UCSD-AML1 (cell line): ENCODE results near the gene PRR4.

Experiments
- DNase-seq: peaks from one replicate; lab custom pipeline; 2025; ENCODE audit not compliant: unreplicated experiment; lab: John Stamatoyannopoulos, UW

PRR4 gene

GRCh38 chr12:10802587-10802986 is 46.7 kb downstream of the PRR4 start, which contains the start of gene TAS2R7:
Gene TAS2R7, minus strand, starts transcription at chr12:10802627. Its CDS starts 57 bp downstream, at chr12:10802570.
- DNase-seq: no peak

DNA sequence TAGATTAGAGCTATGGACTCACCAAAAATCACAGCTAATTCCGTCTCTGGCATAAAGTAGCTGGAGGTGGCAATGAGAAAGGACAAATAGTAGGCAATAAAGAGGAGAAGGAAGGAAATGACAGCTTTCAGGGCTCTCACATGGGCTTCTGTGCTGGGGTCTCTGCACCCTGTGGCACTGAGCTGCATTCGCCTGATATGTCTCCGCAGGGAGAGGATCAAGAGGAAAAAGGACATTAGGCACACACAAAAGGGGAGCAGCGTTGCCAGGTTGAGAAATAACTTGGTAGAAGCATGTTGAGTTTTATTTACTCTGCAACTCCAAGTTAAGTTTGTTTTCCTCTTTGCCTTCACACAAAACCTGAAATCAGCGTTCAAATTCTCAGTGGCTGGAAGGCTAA is 47.5 kb downstream of the PRR4 start:
- no peak for DNase-seq
